ENCODE results near the gene SRC.

DNA sequence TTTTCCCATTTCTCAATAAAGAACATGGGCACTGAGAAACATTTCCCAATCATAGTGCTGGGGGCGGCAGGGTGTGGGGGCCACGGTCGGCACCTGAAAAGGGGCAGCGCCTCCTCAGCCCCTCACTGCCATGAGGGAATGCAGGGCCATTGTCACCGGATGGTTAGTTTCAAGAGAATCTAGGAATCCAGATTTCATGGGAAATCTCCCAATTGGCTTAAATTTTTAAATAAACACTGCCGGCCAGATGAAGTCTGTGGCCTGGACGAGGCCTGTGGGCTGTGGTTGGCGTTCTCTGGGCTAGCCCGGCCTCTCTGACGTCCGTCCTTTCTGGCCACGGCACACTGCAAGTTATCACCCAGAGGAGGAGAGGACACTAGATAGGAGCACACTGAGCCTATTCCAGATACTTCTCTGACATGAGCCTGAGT lies 30.9 kb upstream of the SRC start:
- TF ChIP-seq, protein P1, sequence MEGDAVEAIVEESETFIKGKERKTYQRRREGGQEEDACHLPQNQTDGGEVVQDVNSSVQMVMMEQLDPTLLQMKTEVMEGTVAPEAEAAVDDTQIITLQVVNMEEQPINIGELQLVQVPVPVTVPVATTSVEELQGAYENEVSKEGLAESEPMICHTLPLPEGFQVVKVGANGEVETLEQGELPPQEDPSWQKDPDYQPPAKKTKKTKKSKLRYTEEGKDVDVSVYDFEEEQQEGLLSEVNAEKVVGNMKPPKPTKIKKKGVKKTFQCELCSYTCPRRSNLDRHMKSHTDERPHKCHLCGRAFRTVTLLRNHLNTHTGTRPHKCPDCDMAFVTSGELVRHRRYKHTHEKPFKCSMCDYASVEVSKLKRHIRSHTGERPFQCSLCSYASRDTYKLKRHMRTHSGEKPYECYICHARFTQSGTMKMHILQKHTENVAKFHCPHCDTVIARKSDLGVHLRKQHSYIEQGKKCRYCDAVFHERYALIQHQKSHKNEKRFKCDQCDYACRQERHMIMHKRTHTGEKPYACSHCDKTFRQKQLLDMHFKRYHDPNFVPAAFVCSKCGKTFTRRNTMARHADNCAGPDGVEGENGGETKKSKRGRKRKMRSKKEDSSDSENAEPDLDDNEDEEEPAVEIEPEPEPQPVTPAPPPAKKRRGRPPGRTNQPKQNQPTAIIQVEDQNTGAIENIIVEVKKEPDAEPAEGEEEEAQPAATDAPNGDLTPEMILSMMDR (conservative IDR thresholded peaks at IDR 0.05; ENCODE audit: low read depth, low read length) = no peak
- no peak for TF ChIP-seq EZH2 (IDR thresholded peaks at IDR 0.05; ENCODE audit: borderline replicate concordance, low read depth, low read length, poor library complexity, severe bottlenecking)

All from A673 (cell line).